GM12878 (cell line): Measurements from ENCODE around the gene ATP1A3. TPM values are rescaled to one million over a fixed set of nuclear protein-coding genes. Genes with fewer than 3 reads are reported as not detected.

Experiments used
- POU2F2 ChIP-seq: IDR thresholded peaks from 3 replicates; pipeline ENCODE4 v1.6.1; 2011; ENCODE audit warnings: low read depth, mild to moderate bottlenecking, low read length, borderline replicate concordance
- polyA plus RNA-seq, 11 experiments: library from polyadenylated mRNA; depleted of rRNA in 4 of 11; unstranded in 6 of 11; stranded (reverse) in 5 of 11; fragments of >200 nt; fragmentation: Nextera tagmentation in 4 of 11; fragmentation: Illumina TruSeq in 1 of 11; extraction: Ambion mirVana in 4 of 11; extraction: Trizol in 1 of 11; gene quantifications; 1 replicate in 1 of 11; 2 replicates in 10 of 11; pipeline versions ENCODE4 v1.2.1 to v1.2.3, GENCODE V29; 2011 to 2016; ENCODE audit warnings: inconsistent platforms in 2 of 11, missing spikeins in 2 of 11, low read depth in 1 of 11
- total RNA-seq, 4 experiments: library from RNA; depleted of rRNA in 3 of 4; stranded (reverse); fragments of >200 nt in 3 of 4; fragmentation: Illumina TruSeq in 1 of 4; extraction: Trizol in 1 of 4; gene quantifications; 2 replicates each; pipeline versions ENCODE4 v1.2.1 to v1.2.3, GENCODE V29; 2013 to 2021

Gene ATP1A3
- total and polyA plus RNA-seq, 10 of the 15 experiments (the other 5 are each of a cell fraction or from before 2014, with no cell fraction given): 0.17 to 0.86 (median 0.32) TPM; not detected in 2

DNA sequence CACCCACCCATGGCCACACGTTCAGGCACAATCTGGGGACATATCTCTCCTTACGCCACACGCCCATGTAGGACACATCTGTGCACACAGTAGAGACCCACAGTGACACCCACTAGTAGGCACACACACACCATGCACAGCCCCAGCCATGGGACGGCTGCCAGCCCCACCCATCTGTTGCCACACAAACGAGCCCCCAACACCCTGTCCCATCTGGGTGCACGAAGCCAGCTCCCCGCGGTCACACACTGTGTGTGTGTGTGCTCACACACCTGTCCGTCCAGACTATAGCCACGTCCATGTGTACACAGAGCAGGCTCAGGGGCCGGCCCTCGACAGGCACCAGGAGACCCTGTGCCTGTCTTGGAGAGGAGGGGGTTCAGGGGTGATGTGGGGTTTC lies 76.4 kb downstream of the ATP1A3 start (continued):
- no peak for TF ChIP-seq POU2F2

Other genes starting within 250 kb of the ATP1A3 start
Only the 7 nearest of the 15 such genes appear.
- 2,833 and 3,056 TPM in 2 replicates for gene RPS19, start 134.0 kb downstream of the ATP1A3 start, total RNA-seq (2014; rRNA removed)
- gene RPS19, start 134.0 kb downstream of the ATP1A3 start, total RNA-seq (2014; rRNA removed; fragmentation: Illumina TruSeq; extraction: Trizol): 4,466 and 4,585 TPM in 2 replicates
- gene RPS19, start 134.0 kb downstream of the ATP1A3 start, total RNA-seq (2021): 4,047 and 4,139 TPM in 2 replicates
- gene RPS19, start 134.0 kb downstream of the ATP1A3 start, polyA plus RNA-seq (2011; rRNA removed): 2,203 and 3,275 TPM in 2 replicates
- 763 and 2,654 TPM in 2 replicates for gene RPS19, start 134.0 kb downstream of the ATP1A3 start, polyA plus RNA-seq (2014; fragmentation: Illumina TruSeq; extraction: Trizol)
- gene RPS19, start 134.0 kb downstream of the ATP1A3 start, polyA plus RNA-seq (2014; fragmentation: Nextera tagmentation; extraction: Ambion mirVana): 1,000 to 10,000 TPM; 5,523 to 5,578 TPM
- 2,615 and 3,329 TPM in 2 replicates for gene RPS19, start 134.0 kb downstream of the ATP1A3 start, polyA plus RNA-seq (2014; rRNA removed)
- gene RPS19, start 134.0 kb downstream of the ATP1A3 start, polyA plus RNA-seq (2016; fragmentation: Nextera tagmentation; extraction: Ambion mirVana): 1,000 to 10,000 TPM; 4,207 to 4,390 TPM
- 370 and 414 TPM in 2 replicates for gene CD79A, start 117.0 kb downstream of the ATP1A3 start, total RNA-seq (2014; rRNA removed)
- 243 and 253 TPM in 2 replicates for gene CD79A, start 117.0 kb downstream of the ATP1A3 start, total RNA-seq (2014; rRNA removed; fragmentation: Illumina TruSeq; extraction: Trizol)
- gene CD79A, start 117.0 kb downstream of the ATP1A3 start, total RNA-seq (2021): 357 and 368 TPM in 2 replicates
- gene CD79A, start 117.0 kb downstream of the ATP1A3 start, polyA plus RNA-seq (2011; rRNA removed): 117 and 280 TPM in 2 replicates
- 97.1 and 294 TPM in 2 replicates for gene CD79A, start 117.0 kb downstream of the ATP1A3 start, polyA plus RNA-seq (2014; fragmentation: Illumina TruSeq; extraction: Trizol)
- 10 to 100 TPM; 38.8 to 76.5 TPM for gene CD79A, start 117.0 kb downstream of the ATP1A3 start, polyA plus RNA-seq (2014; fragmentation: Nextera tagmentation; extraction: Ambion mirVana)
- 400 and 502 TPM in 2 replicates for gene CD79A, start 117.0 kb downstream of the ATP1A3 start, polyA plus RNA-seq (2014; rRNA removed)
- 100 to 1,000 TPM; 268 to 283 TPM for gene CD79A, start 117.0 kb downstream of the ATP1A3 start, polyA plus RNA-seq (2016; fragmentation: Nextera tagmentation; extraction: Ambion mirVana)
- gene ARHGEF1, start 111.0 kb downstream of the ATP1A3 start, total RNA-seq (2014; rRNA removed): 63.3 and 67.8 TPM in 2 replicates
- gene ARHGEF1, start 111.0 kb downstream of the ATP1A3 start, total RNA-seq (2014; rRNA removed; fragmentation: Illumina TruSeq; extraction: Trizol): 21.2 and 21.7 TPM in 2 replicates
- 185 and 207 TPM in 2 replicates for gene ARHGEF1, start 111.0 kb downstream of the ATP1A3 start, total RNA-seq (2021)
- 22.5 and 40.1 TPM in 2 replicates for gene ARHGEF1, start 111.0 kb downstream of the ATP1A3 start, polyA plus RNA-seq (2011; rRNA removed)
- 13.4 and 35.3 TPM in 2 replicates for gene ARHGEF1, start 111.0 kb downstream of the ATP1A3 start, polyA plus RNA-seq (2014; fragmentation: Illumina TruSeq; extraction: Trizol)
- gene ARHGEF1, start 111.0 kb downstream of the ATP1A3 start, polyA plus RNA-seq (2014; fragmentation: Nextera tagmentation; extraction: Ambion mirVana): 1 to 10 TPM; 1.2 to 5.9 TPM
- gene ARHGEF1, start 111.0 kb downstream of the ATP1A3 start, polyA plus RNA-seq (2014; rRNA removed): 151 and 182 TPM in 2 replicates
- 100 to 1,000 TPM in 1 of 2 experiments, 10 to 100 TPM in 1; 89.7 to 110 TPM for gene ARHGEF1, start 111.0 kb downstream of the ATP1A3 start, polyA plus RNA-seq (2016; fragmentation: Nextera tagmentation; extraction: Ambion mirVana)
- 0.11 TPM in 1 of 2 replicates, not detected in the other for gene ERFL, start 65.8 kb downstream of the ATP1A3 start, total RNA-seq (2014; rRNA removed)
- gene ERFL, start 65.8 kb downstream of the ATP1A3 start, total RNA-seq (2014; rRNA removed; fragmentation: Illumina TruSeq; extraction: Trizol): not detected in 2 replicates
- gene ERFL, start 65.8 kb downstream of the ATP1A3 start, total RNA-seq (2021): 0.10 and 0.19 TPM in 2 replicates
- gene ERFL, start 65.8 kb downstream of the ATP1A3 start, polyA plus RNA-seq (2011; rRNA removed): 0.05 TPM in 1 of 2 replicates, not detected in the other
- gene ERFL, start 65.8 kb downstream of the ATP1A3 start, polyA plus RNA-seq (2014; fragmentation: Illumina TruSeq; extraction: Trizol): 0.04 TPM in 1 of 2 replicates, not detected in the other
- gene ERFL, start 65.8 kb downstream of the ATP1A3 start, polyA plus RNA-seq (2014; fragmentation: Nextera tagmentation; extraction: Ambion mirVana): not detected
- 0.10 TPM in 1 of 2 replicates, not detected in the other for gene ERFL, start 65.8 kb downstream of the ATP1A3 start, polyA plus RNA-seq (2014; rRNA removed)
- gene ERFL, start 65.8 kb downstream of the ATP1A3 start, polyA plus RNA-seq (2016; fragmentation: Nextera tagmentation; extraction: Ambion mirVana): not detected
- 90.6 and 104 TPM in 2 replicates for gene RABAC1, start 34.9 kb downstream of the ATP1A3 start, total RNA-seq (2014; rRNA removed)
- gene RABAC1, start 34.9 kb downstream of the ATP1A3 start, total RNA-seq (2014; rRNA removed; fragmentation: Illumina TruSeq; extraction: Trizol): 14.1 and 15.6 TPM in 2 replicates
- gene RABAC1, start 34.9 kb downstream of the ATP1A3 start, total RNA-seq (2021): 71.2 and 80.6 TPM in 2 replicates
- 8.3 and 15.9 TPM in 2 replicates for gene RABAC1, start 34.9 kb downstream of the ATP1A3 start, polyA plus RNA-seq (2011; rRNA removed)
- 5.2 and 11.1 TPM in 2 replicates for gene RABAC1, start 34.9 kb downstream of the ATP1A3 start, polyA plus RNA-seq (2014; fragmentation: Illumina TruSeq; extraction: Trizol)
- 10 to 100 TPM; 10.9 to 27.3 TPM for gene RABAC1, start 34.9 kb downstream of the ATP1A3 start, polyA plus RNA-seq (2014; fragmentation: Nextera tagmentation; extraction: Ambion mirVana)
- 115 and 118 TPM in 2 replicates for gene RABAC1, start 34.9 kb downstream of the ATP1A3 start, polyA plus RNA-seq (2014; rRNA removed)
- 10 to 100 TPM; 86.9 to 90.4 TPM for gene RABAC1, start 34.9 kb downstream of the ATP1A3 start, polyA plus RNA-seq (2016; fragmentation: Nextera tagmentation; extraction: Ambion mirVana)
- gene GRIK5, start 76.0 kb upstream of the ATP1A3 start, total RNA-seq (2014; rRNA removed): 0.05 and 0.06 TPM in 2 replicates
- gene GRIK5, start 76.0 kb upstream of the ATP1A3 start, total RNA-seq (2014; rRNA removed; fragmentation: Illumina TruSeq; extraction: Trizol): not detected in 2 replicates
- gene GRIK5, start 76.0 kb upstream of the ATP1A3 start, total RNA-seq (2021): 0.19 and 0.23 TPM in 2 replicates
- 0.03 and 0.04 TPM in 2 replicates for gene GRIK5, start 76.0 kb upstream of the ATP1A3 start, polyA plus RNA-seq (2011; rRNA removed)
- gene GRIK5, start 76.0 kb upstream of the ATP1A3 start, polyA plus RNA-seq (2014; fragmentation: Illumina TruSeq; extraction: Trizol): 0.07 TPM in 1 of 2 replicates, not detected in the other
- gene GRIK5, start 76.0 kb upstream of the ATP1A3 start, polyA plus RNA-seq (2014; fragmentation: Nextera tagmentation; extraction: Ambion mirVana): under 1 TPM in 1 of 2 experiments, not detected in 1; 0.04 TPM
- gene GRIK5, start 76.0 kb upstream of the ATP1A3 start, polyA plus RNA-seq (2014; rRNA removed): 0.15 and 0.23 TPM in 2 replicates
- gene GRIK5, start 76.0 kb upstream of the ATP1A3 start, polyA plus RNA-seq (2016; fragmentation: Nextera tagmentation; extraction: Ambion mirVana): under 1 TPM in 1 of 2 experiments, not detected in 1; 0.08 TPM
- gene ZNF574, start 81.9 kb upstream of the ATP1A3 start, total RNA-seq (2014; rRNA removed): 12.6 and 15.4 TPM in 2 replicates
- 5.3 and 5.9 TPM in 2 replicates for gene ZNF574, start 81.9 kb upstream of the ATP1A3 start, total RNA-seq (2014; rRNA removed; fragmentation: Illumina TruSeq; extraction: Trizol)
- 17.6 and 18.9 TPM in 2 replicates for gene ZNF574, start 81.9 kb upstream of the ATP1A3 start, total RNA-seq (2021)
- 2.1 and 7.9 TPM in 2 replicates for gene ZNF574, start 81.9 kb upstream of the ATP1A3 start, polyA plus RNA-seq (2011; rRNA removed)
- gene ZNF574, start 81.9 kb upstream of the ATP1A3 start, polyA plus RNA-seq (2014; fragmentation: Illumina TruSeq; extraction: Trizol): 1.2 and 5.4 TPM in 2 replicates
- under 1 TPM; 0.32 to 0.55 TPM for gene ZNF574, start 81.9 kb upstream of the ATP1A3 start, polyA plus RNA-seq (2014; fragmentation: Nextera tagmentation; extraction: Ambion mirVana)
- gene ZNF574, start 81.9 kb upstream of the ATP1A3 start, polyA plus RNA-seq (2014; rRNA removed): 14.9 and 17.7 TPM in 2 replicates
- gene ZNF574, start 81.9 kb upstream of the ATP1A3 start, polyA plus RNA-seq (2016; fragmentation: Nextera tagmentation; extraction: Ambion mirVana): 10 to 100 TPM; 20.9 to 25.6 TPM